Keratinocyte (primary cell): ENCODE measurements around the gene SLC8A3. TPM values are rescaled to one million over a fixed set of nuclear protein-coding genes. Genes with fewer than 3 reads are reported as not detected.

Experiments
- DNase-seq: peaks from one replicate; pipeline ENCODE4 v3.0.0-alpha.2; 2011; ENCODE audit warnings: low read depth, missing footprints, low spot score
- FAIRE-seq: peaks from 2 replicates; lab custom pipeline; 2011; peaks lifted over from hg19 to GRCh38; lab: Jason Lieb, UNC
- H2AFZ ChIP-seq: 2 replicates; pipeline ENCODE4 v1.6.0; 2012; ENCODE audit warnings: low read length, control low read depth, inconsistent platforms; ENCODE audit not compliant: control insufficient read depth
- H3K27ac ChIP-seq: 2 replicates; pipeline ENCODE4 v1.5.1; 2011; ENCODE audit warnings: low read length; ENCODE audit not compliant: control insufficient read depth, insufficient read depth
- H3K27me3 ChIP-seq: 3 replicates; pipeline ENCODE4 v1.6.0; 2011; ENCODE audit warnings: low read length; ENCODE audit not compliant: control insufficient read depth, insufficient read depth; ENCODE audit errors: extremely low read depth
- H3K36me3 ChIP-seq, 2 experiments: 2 replicates in 1 of 2; 3 replicates in 1 of 2; pipeline ENCODE4 v1.5.1; 2011; ENCODE audit warnings: low read length in 2 of 2, mild to moderate bottlenecking in 1 of 2; ENCODE audit not compliant: control insufficient read depth in 2 of 2, insufficient read depth in 2 of 2; ENCODE audit errors: extremely low read depth in 1 of 2
- H3K4me1 ChIP-seq: 3 replicates; pipeline ENCODE4 v1.5.1; 2011; ENCODE audit warnings: low read length; ENCODE audit not compliant: control insufficient read depth, insufficient read depth; ENCODE audit errors: extremely low read depth
- H3K4me2 ChIP-seq: 3 replicates; pipeline ENCODE4 v1.6.0; 2011; ENCODE audit warnings: low read depth, low read length; ENCODE audit not compliant: control insufficient read depth, insufficient read depth; ENCODE audit errors: extremely low read depth
- H3K4me3 ChIP-seq, 3 experiments: fragments of 200-600 bp in 1 of 3; sonication (generic) in 1 of 3; 2 replicates in 2 of 3; 3 replicates in 1 of 3; pipeline ENCODE4 v1.5.1; 2011 to 2016; ENCODE audit warnings: low read length in 3 of 3, mild to moderate bottlenecking in 3 of 3, control low read depth in 2 of 3, inconsistent platforms in 1 of 3, low read depth in 1 of 3, mixed read lengths in 1 of 3, mixed run types in 1 of 3, moderate library complexity in 1 of 3; ENCODE audit not compliant: control insufficient read depth in 2 of 3, insufficient read depth in 2 of 3; ENCODE audit errors: extremely low read depth in 1 of 3
- H3K79me2 ChIP-seq: 2 replicates; pipeline ENCODE4 v1.6.0; 2012; ENCODE audit warnings: low read length; ENCODE audit not compliant: control insufficient read depth, insufficient read depth
- H3K9ac ChIP-seq: 3 replicates; pipeline ENCODE4 v1.6.0; 2011; ENCODE audit warnings: low read length; ENCODE audit not compliant: control insufficient read depth, insufficient read depth; ENCODE audit errors: extremely low read depth
- H3K9me1 ChIP-seq: 3 replicates; pipeline ENCODE4 v1.6.0; 2011; ENCODE audit warnings: low read length; ENCODE audit not compliant: control insufficient read depth, insufficient read depth; ENCODE audit errors: extremely low read depth
- H3K9me3 ChIP-seq: 2 replicates; pipeline ENCODE4 v1.5.1; 2012; ENCODE audit warnings: low read depth, low read length; ENCODE audit not compliant: control insufficient read depth
- H4K20me1 ChIP-seq: 3 replicates; pipeline ENCODE4 v1.6.0; 2011; ENCODE audit warnings: low read length; ENCODE audit not compliant: control insufficient read depth, insufficient read depth; ENCODE audit errors: extremely low read depth
- CTCF ChIP-seq, 3 experiments: IDR thresholded peaks in 1 of 3; conservative IDR thresholded peaks in 1 of 3; optimal IDR thresholded peaks in 1 of 3; 2 replicates in 2 of 3; 3 replicates in 1 of 3; pipeline versions ENCODE3 to v1.5.1; 2011; ENCODE audit warnings: low read length in 3 of 3, mild to moderate bottlenecking in 3 of 3, moderate library complexity in 2 of 3, control low read depth in 1 of 3, inconsistent platforms in 1 of 3; ENCODE audit not compliant: insufficient read depth in 2 of 3; ENCODE audit errors: extremely low read depth in 1 of 3
- EZH2 ChIP-seq: IDR thresholded peaks from one replicate; pipeline ENCODE4 v1.6.1; 2012; ENCODE audit warnings: inconsistent platforms, mild to moderate bottlenecking, low read length, moderate library complexity
- dilution Hi-C: fragments of 300-500 bp; cut with MboI; formaldehyde crosslinking; loops from one replicate; pipeline ENCODE4 v1.7.0; 2020; ENCODE audit warnings: low sequenced_read_pairs; ENCODE audit not compliant: extremely low pct_ligation_motif_present
- polyA plus RNA-seq, 5 experiments: library from polyadenylated mRNA; depleted of rRNA in 3 of 5; stranded (reverse) in 3 of 5; stranded (forward) in 1 of 5; unstranded in 1 of 5; fragments of >200 nt; gene quantifications; 1 replicate in 1 of 5; 2 replicates in 3 of 5; 3 replicates in 1 of 5; pipeline versions ENCODE4 v1.2.1 to v1.2.3, GENCODE V29; 2011 to 2012; ENCODE audit warnings: missing spikeins in 2 of 5, low read depth in 1 of 5, low replicate concordance in 1 of 5

Gene SLC8A3
- polyA plus RNA-seq, 1 donor (not counting 4 experiments of a cell fraction or from before 2014, with no cell fraction given) = not detected

GRCh38 chr14:70032447-70032846, 156.3 kb downstream of the SLC8A3 start:
- FAIRE-seq = peak; percentile 83

DNA sequence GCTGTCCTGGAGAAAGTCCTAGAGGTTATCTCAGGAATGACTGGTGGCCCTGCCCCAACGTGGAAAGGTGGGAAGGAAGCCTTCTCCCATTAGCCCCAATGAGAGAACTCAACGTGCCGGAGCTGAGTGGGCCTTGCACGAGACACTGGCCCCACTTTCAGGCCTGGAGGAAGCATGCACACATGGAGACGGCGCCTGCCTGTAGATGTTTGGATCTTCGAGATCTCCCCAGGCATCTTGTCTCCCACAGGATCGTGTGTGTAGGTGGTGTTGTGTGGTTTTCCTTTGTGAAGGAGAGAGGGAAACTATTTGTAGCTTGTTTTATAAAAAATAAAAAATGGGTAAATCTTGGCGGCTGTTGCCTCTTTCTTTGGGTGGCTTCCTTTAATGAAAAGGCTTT, 156.7 kb downstream of the SLC8A3 start:
- Histone ChIP-seq H3K4me3 (no peak overlapping the region), H3K27ac (no peak overlapping the region), H2AFZ (no peak overlapping the region), H3K36me3 (no peaks in the 10 kb centered on the region), H3K4me2 (no peak overlapping the region), H3K9ac (no peak overlapping the region), H3K27me3 (no peaks in the 10 kb centered on the region), H3K79me2 (no peaks in the 10 kb centered on the region), H3K4me1 (peaks cover 11% of the 10 kb centered on the region), H3K9me3 (no peaks in the 10 kb centered on the region), H3K9me1 (no peaks in the 10 kb centered on the region), H4K20me1 (no peaks in the 10 kb centered on the region)
- dilution Hi-C loops = no loop called here
- no peak for TF ChIP-seq CTCF (optimal IDR thresholded peaks at IDR 0.05 in 1 of 3, IDR thresholded peaks at IDR 0.05 in 1 of 3, conservative IDR thresholded peaks at IDR 0.05 in 1 of 3; ENCODE audit: extremely low read depth in 1 of 3, insufficient read depth in 2 of 3, low read length in 3 of 3)
- DNase-seq (no peak), FAIRE-seq (no peak)

More at GRCh38 chr14:70032447-70032846, 156.3 kb downstream of the SLC8A3 start:
- Histone ChIP-seq H3K9me1 (no peaks in the 10 kb centered on the region), H3K9ac (no peak overlapping the region), H3K4me2 (peak overlapping the region; percentile 6), H2AFZ (peak overlapping the region; percentile 52), H3K36me3 (no peaks in the 10 kb centered on the region), H3K27ac (no peak overlapping the region), H3K27me3 (no peaks in the 10 kb centered on the region), H3K4me3 (no peak overlapping the region), H3K79me2 (no peaks in the 10 kb centered on the region), H3K9me3 (no peaks in the 10 kb centered on the region), H3K4me1 (peaks cover 11% of the 10 kb centered on the region), H4K20me1 (no peaks in the 10 kb centered on the region)
- dilution Hi-C loops = no loop called here
- TF ChIP-seq EZH2 = no peak
- no peak for TF ChIP-seq CTCF (optimal IDR thresholded peaks at IDR 0.05 in 1 of 3, IDR thresholded peaks at IDR 0.05 in 1 of 3, conservative IDR thresholded peaks at IDR 0.05 in 1 of 3; ENCODE audit: extremely low read depth in 1 of 3, insufficient read depth in 2 of 3, low read length in 3 of 3)
- peak; percentile 32 for DNase-seq
